KMS-11 (cell line): ENCODE measurements around the gene GLT8D2.

Experiments used
- H2AFZ ChIP-seq: fragments of 200-600 bp; sonication (generic); 2 replicates; pipeline ENCODE4 v1.6.1; 2016; ENCODE audit warnings: antibody characterized with exemption, mixed run types, low read depth
- H3K27ac ChIP-seq: fragments of 200-600 bp; sonication (generic); 2 replicates; pipeline ENCODE4 v1.6.1; 2016; ENCODE audit warnings: mild to moderate bottlenecking, mixed run types
- H3K27me3 ChIP-seq: fragments of 200-600 bp; sonication (generic); 2 replicates; pipeline ENCODE4 v1.6.1; 2017; ENCODE audit warnings: mild to moderate bottlenecking, low read depth, mixed run types, moderate library complexity; ENCODE audit not compliant: insufficient read depth
- H3K36me3 ChIP-seq: fragments of 200-600 bp; sonication (generic); 2 replicates; pipeline ENCODE4 v1.6.1; 2017; ENCODE audit warnings: mild to moderate bottlenecking, mixed run types; ENCODE audit not compliant: insufficient read depth
- H3K4me1 ChIP-seq: fragments of 200-600 bp; sonication (generic); 2 replicates; pipeline ENCODE4 v1.6.1; 2016; ENCODE audit warnings: mild to moderate bottlenecking, low read depth, mixed run types; ENCODE audit not compliant: poor library complexity, severe bottlenecking
- H3K4me2 ChIP-seq: fragments of 200-600 bp; sonication (generic); 2 replicates; pipeline ENCODE4 v1.7.0; 2016; ENCODE audit warnings: mild to moderate bottlenecking, mixed run types
- H3K4me3 ChIP-seq: fragments of 200-600 bp; sonication (generic); IDR thresholded peaks from 2 replicates; pipeline ENCODE4 v1.6.1; 2017; ENCODE audit warnings: low read depth, low read length, mixed read lengths; ENCODE audit not compliant: insufficient read depth
- H3K79me2 ChIP-seq: fragments of 200-600 bp; sonication (generic); 2 replicates; pipeline ENCODE4 v1.6.1; 2016; ENCODE audit warnings: low read depth, mixed run types; ENCODE audit not compliant: insufficient read depth
- H3K9ac ChIP-seq: fragments of 200-600 bp; sonication (generic); 2 replicates; pipeline ENCODE4 v1.6.1; 2016; ENCODE audit warnings: mild to moderate bottlenecking, mixed run types
- H4K20me1 ChIP-seq: fragments of 200-600 bp; sonication (generic); 2 replicates; pipeline ENCODE4 v1.6.1; 2016; ENCODE audit warnings: mild to moderate bottlenecking, mixed run types; ENCODE audit not compliant: insufficient read depth
- CTCF ChIP-seq: fragments of 200-600 bp; sonication (generic); conservative IDR thresholded peaks from 2 replicates; pipeline ENCODE4 v1.6.1; 2017; ENCODE audit warnings: low read depth, mild to moderate bottlenecking, antibody characterized with exemption, low read length, moderate library complexity, mixed read lengths

Gene GLT8D2

DNA sequence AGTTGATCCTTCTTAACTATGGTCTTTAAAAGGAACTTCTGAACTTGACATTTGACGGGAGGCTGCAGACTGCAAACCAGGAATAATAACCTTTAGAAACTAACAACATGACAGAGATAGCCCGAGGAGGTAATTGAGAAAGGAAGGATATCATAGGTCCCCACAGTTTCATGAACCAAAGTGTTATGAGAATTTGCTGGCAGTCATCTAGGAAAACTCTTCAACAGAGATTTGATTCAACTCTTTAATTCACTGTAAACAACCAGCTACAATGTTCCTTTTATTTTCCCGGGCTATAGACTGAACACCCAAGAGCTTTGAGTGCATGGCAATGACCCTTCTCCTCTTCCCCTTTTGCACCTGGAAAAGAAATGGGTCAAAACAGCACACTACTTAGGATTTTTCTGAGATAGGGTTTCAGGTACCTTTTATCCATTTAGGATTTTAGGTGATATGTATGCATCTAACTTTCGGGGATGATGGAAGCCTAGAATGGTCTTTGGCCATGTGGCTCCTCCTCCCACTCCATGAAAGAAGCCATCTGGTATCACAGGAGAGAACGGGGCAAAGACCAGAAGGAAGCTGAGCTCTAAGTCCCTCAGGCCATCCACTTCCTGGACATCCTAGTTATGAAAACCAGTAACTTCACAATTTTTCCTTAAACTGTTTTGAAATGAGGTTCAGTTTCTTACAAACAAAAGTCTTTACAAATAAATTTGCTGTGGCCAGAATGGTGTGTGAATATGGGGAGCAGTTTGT lies 23.0 kb downstream of the GLT8D2 start:
- H3K36me3 ChIP-seq, result no peaks in the 10 kb centered on the region

DNA sequence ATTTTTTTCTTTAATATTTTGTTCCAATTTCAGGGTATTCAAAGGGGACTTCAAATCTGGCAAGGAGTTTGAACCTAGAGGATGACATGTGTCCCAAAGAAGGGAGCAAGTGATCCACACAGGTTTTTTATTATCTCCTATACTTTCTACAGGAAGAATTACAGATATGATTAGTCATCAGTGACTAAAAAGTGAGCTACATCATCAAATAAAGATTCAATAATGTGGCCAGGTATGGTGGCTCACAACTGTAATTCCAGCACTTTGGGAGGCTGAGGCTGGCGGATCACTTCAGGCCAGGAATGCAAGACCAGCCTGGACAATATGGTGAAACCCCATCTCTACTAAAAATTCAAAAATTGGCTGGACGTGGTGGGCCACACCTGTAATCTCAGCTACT lies 24.2 kb downstream of the GLT8D2 start:
- H3K79me2 ChIP-seq, result no peaks in the 10 kb centered on the region
- no peaks in the 10 kb centered on the region for H3K36me3 ChIP-seq
- no peak overlapping the region for H3K9ac ChIP-seq
- H3K4me1 ChIP-seq, result no peaks in the 10 kb centered on the region
- no peak for TF ChIP-seq CTCF
- no peak overlapping the region for H3K27ac ChIP-seq
- H4K20me1 ChIP-seq, result no peaks in the 10 kb centered on the region
- H3K27me3 ChIP-seq, result no peaks in the 10 kb centered on the region
- H3K4me3 ChIP-seq, result no peak overlapping the region
- H3K4me2 ChIP-seq, result no peak overlapping the region
- no peak overlapping the region for H2AFZ ChIP-seq

More for the DNA sequence above, 23.0 kb downstream of the GLT8D2 start:
- Histone ChIP-seq H3K4me3 (no peak overlapping the region), H3K27me3 (no peaks in the 10 kb centered on the region), H3K79me2 (no peaks in the 10 kb centered on the region), H3K4me2 (no peak overlapping the region), H4K20me1 (no peaks in the 10 kb centered on the region), H3K4me1 (no peaks in the 10 kb centered on the region), H3K27ac (no peak overlapping the region), H2AFZ (no peak overlapping the region), H3K9ac (no peak overlapping the region)
- TF ChIP-seq CTCF, result no peak

DNA sequence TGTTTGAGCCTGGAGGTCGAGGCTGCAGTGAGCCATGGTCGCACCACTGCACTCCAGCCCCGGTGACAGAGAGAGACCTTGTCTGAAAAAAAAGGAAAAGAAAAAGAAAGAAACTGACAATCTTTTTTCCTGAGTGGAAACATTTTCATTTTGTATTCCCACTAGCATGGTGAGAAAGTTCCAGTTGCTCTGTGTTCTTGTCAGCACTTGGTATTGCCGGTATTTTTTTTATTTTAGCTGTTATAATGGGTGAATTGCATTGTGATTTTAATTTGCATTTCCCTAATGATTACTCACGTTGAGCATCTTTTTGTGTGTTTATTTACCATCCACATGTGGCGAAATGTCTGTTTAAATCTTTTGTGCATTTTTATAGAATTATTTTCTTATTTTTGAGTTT lies 25.6 kb downstream of the GLT8D2 start:
- Histone ChIP-seq H4K20me1 (no peaks in the 10 kb centered on the region), H2AFZ (no peak overlapping the region), H3K4me2 (no peak overlapping the region), H3K79me2 (no peaks in the 10 kb centered on the region), H3K27me3 (no peaks in the 10 kb centered on the region), H3K4me3 (no peak overlapping the region), H3K9ac (no peak overlapping the region), H3K27ac (no peak overlapping the region), H3K4me1 (no peaks in the 10 kb centered on the region), H3K36me3 (no peaks in the 10 kb centered on the region)
- no peak for TF ChIP-seq CTCF

DNA sequence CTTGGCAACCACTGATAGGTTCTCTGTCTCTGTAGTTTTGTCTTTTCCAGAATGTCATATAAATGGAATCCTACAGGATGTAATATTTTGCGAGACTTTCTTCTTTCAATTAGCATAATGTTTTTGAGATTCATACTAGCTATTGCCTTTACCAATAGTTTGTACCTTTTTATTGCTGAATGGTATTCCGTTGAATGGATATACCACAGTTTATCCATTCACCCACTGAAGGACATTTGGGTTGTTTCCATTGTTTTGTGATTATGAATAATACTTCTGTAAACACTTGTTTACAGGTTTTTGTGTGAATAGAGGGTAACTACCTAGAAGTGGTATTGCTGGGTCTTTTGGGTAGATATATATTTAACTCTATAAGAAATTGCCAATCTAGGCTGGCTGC lies 26.3 kb downstream of the GLT8D2 start:
- no peak for TF ChIP-seq CTCF
- H3K79me2 ChIP-seq, result no peaks in the 10 kb centered on the region
- H3K9ac ChIP-seq, result no peak overlapping the region
- no peaks in the 10 kb centered on the region for H4K20me1 ChIP-seq
- no peak overlapping the region for H2AFZ ChIP-seq
- no peak overlapping the region for H3K4me2 ChIP-seq
- no peaks in the 10 kb centered on the region for H3K4me1 ChIP-seq
- no peaks in the 10 kb centered on the region for H3K36me3 ChIP-seq
- no peaks in the 10 kb centered on the region for H3K27me3 ChIP-seq
- no peak overlapping the region for H3K4me3 ChIP-seq
- H3K27ac ChIP-seq, result no peak overlapping the region
